HUES6 (cell line): Measurements from ENCODE around the gene ADGRG6.

ENCODE experiments used
- H3K27ac ChIP-seq: 2 replicates; pipeline ENCODE4 v1.7.0; 2013; ENCODE audit warnings: low read depth, mild to moderate bottlenecking, low read length, inconsistent platforms
- H3K27me3 ChIP-seq: 2 replicates; pipeline ENCODE4 v1.6.1; 2013; ENCODE audit warnings: low read length; ENCODE audit not compliant: control insufficient read depth, insufficient read depth
- H3K36me3 ChIP-seq: 2 replicates; pipeline ENCODE4 v1.6.1; 2013; ENCODE audit warnings: low read length; ENCODE audit not compliant: control insufficient read depth, insufficient read depth
- H3K4me1 ChIP-seq: 2 replicates; pipeline ENCODE4 v1.6.1; 2013; ENCODE audit warnings: low read length; ENCODE audit not compliant: control insufficient read depth, insufficient read depth
- H3K4me3 ChIP-seq: 2 replicates; pipeline ENCODE4 v1.5.1; 2013; ENCODE audit warnings: low read depth, low read length
- H3K9ac ChIP-seq: one replicate; pipeline ENCODE4 v1.6.1; 2013; ENCODE audit warnings: mild to moderate bottlenecking, low read length
- H3K9me3 ChIP-seq: 2 replicates; pipeline ENCODE4 v1.6.1; 2013; ENCODE audit warnings: low read depth, low read length; ENCODE audit not compliant: control insufficient read depth, insufficient read depth

ADGRG6 gene

GRCh38 chr6:142395266-142395665 is 93.5 kb downstream of the ADGRG6 start:
- Histone ChIP-seq H3K4me3 (no peak overlapping the region), H3K9me3 (no peaks in the 10 kb centered on the region), H3K27me3 (no peaks in the 10 kb centered on the region), H3K9ac (no peak overlapping the region), H3K27ac (no peak overlapping the region), H3K4me1 (peaks cover under 1% of the 10 kb centered on the region), H3K36me3 (no peaks in the 10 kb centered on the region)

DNA sequence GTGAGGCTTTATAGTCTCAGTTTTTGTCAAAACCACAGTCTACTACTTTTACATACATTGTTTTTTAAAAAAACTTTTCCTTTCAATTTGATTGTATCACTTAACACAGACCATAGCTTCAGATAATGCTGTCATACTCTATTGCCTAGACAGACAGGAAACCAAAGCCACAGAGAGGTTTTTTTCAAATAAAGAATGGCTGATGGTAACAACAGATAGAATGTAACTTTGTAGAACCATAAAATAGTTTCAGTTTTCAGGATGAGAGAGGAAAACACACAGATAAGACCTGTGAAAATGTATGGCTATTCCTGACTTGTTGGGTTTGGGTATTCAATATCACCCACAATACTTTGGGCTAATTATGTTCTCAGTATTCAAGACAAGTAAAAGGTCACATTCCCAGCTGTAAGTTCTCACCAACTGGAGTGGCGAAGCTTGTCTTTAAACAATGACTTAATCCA is 94.0 kb downstream of the ADGRG6 start:
- H3K9me3 ChIP-seq: no peaks in the 10 kb centered on the region
- no peak overlapping the region for H3K4me3 ChIP-seq
- no peak overlapping the region for H3K27ac ChIP-seq
- no peaks in the 10 kb centered on the region for H3K27me3 ChIP-seq
- H3K36me3 ChIP-seq: no peaks in the 10 kb centered on the region
- H3K4me1 ChIP-seq: peaks cover 6% of the 10 kb centered on the region
- H3K9ac ChIP-seq: no peak overlapping the region

DNA sequence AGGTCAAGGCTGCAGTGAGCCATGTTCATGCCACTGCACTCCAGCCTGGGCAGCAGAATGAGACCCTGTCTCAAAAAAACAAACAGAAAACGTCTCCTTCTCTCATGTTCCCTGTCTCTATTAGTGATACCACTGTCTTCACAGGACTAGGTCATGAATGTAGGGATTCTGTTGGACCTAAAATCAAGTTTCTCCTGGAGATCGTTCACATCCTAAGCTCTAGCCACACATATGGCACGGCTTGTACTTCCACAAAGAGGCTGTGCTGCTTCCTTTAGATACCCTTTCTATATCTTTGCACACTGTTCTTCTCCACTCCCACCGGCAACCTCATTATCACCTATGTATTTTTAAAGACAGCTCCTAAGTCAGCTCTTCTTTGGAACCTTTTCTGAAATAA is 96.5 kb downstream of the ADGRG6 start:
- H3K36me3 ChIP-seq: no peaks in the 10 kb centered on the region
- no peak overlapping the region for H3K27ac ChIP-seq
- H3K4me3 ChIP-seq: no peak overlapping the region
- H3K27me3 ChIP-seq: no peaks in the 10 kb centered on the region
- H3K4me1 ChIP-seq: peaks cover 11% of the 10 kb centered on the region
- no peak overlapping the region for H3K9ac ChIP-seq
- H3K9me3 ChIP-seq: no peaks in the 10 kb centered on the region

DNA sequence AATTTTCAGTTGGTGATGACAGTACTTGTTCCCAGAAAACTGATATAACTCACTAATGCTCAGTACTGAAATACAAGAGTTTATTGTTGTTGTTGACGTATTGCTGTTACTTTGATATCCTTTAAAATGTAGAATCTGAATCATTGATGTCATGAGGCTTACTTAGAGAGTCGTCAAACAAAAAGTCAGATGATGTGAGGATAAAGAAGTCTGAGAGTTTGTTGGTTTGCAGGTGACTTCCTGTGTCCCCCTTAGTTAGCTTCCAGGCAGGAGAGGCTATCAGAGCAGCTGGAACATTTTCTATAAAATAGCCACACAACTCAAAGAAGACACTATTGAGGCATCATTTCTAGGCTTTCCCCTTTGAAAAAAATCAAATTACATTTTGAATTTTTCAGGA is 97.9 kb downstream of the ADGRG6 start:
- H3K9ac ChIP-seq: no peak overlapping the region
- H3K4me3 ChIP-seq: no peak overlapping the region
- H3K27me3 ChIP-seq: no peaks in the 10 kb centered on the region
- H3K4me1 ChIP-seq: peaks cover 11% of the 10 kb centered on the region
- no peaks in the 10 kb centered on the region for H3K9me3 ChIP-seq
- no peaks in the 10 kb centered on the region for H3K36me3 ChIP-seq
- no peak overlapping the region for H3K27ac ChIP-seq

DNA sequence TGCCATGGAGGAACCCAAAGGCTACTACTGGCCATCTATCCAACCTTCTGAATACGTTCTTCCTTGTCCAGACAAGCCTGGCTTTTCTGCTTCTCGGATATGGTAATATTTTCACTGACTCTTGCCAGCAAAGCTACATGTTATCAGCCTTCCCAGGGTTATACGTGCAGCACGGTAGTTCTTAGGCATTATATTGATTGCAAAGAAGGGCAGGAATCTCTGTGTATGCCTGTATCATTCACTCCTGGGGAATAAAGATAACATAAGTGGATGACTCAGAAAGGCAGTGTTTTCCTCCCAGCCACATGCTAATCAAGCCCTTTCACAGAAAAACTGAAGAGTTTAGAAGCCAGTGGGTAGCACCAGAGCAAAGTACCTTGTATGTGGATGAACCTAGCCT is 98.7 kb downstream of the ADGRG6 start:
- no peaks in the 10 kb centered on the region for H3K27me3 ChIP-seq
- H3K9ac ChIP-seq: no peak overlapping the region
- H3K36me3 ChIP-seq: no peaks in the 10 kb centered on the region
- H3K4me1 ChIP-seq: peaks cover 11% of the 10 kb centered on the region
- H3K9me3 ChIP-seq: no peaks in the 10 kb centered on the region
- no peak overlapping the region for H3K4me3 ChIP-seq
- no peak overlapping the region for H3K27ac ChIP-seq

- H3K4me1 ChIP-seq: peaks cover 11% of the 10 kb centered on the region
- no peaks in the 10 kb centered on the region for H3K36me3 ChIP-seq
- no peak overlapping the region for H3K9ac ChIP-seq
- no peak overlapping the region for H3K4me3 ChIP-seq
- no peak overlapping the region for H3K27ac ChIP-seq
- no peaks in the 10 kb centered on the region for H3K9me3 ChIP-seq
- H3K27me3 ChIP-seq: no peaks in the 10 kb centered on the region
Measured at GRCh38 chr6:142401838-142402237, 100.0 kb downstream of the ADGRG6 start.

GRCh38 chr6:142404751-142405150 is 102.9 kb downstream of the ADGRG6 start:
- Histone ChIP-seq H3K27me3 (no peaks in the 10 kb centered on the region), H3K4me1 (peaks cover 11% of the 10 kb centered on the region), H3K9me3 (no peaks in the 10 kb centered on the region), H3K9ac (no peak overlapping the region), H3K36me3 (no peaks in the 10 kb centered on the region), H3K27ac (no peak overlapping the region), H3K4me3 (no peak overlapping the region)

GRCh38 chr6:142406131-142406530 is 104.3 kb downstream of the ADGRG6 start:
- peaks cover 5% of the 10 kb centered on the region for H3K4me1 ChIP-seq
- H3K27me3 ChIP-seq: no peaks in the 10 kb centered on the region
- no peak overlapping the region for H3K27ac ChIP-seq
- H3K36me3 ChIP-seq: no peaks in the 10 kb centered on the region
- H3K9me3 ChIP-seq: no peaks in the 10 kb centered on the region
- no peak overlapping the region for H3K9ac ChIP-seq
- no peak overlapping the region for H3K4me3 ChIP-seq

- Histone ChIP-seq H3K36me3 (no peaks in the 10 kb centered on the region), H3K9ac (no peak overlapping the region), H3K4me1 (peaks cover 9% of the 10 kb centered on the region; the same call in 1 of the 2 replicates), H3K9me3 (no peaks in the 10 kb centered on the region), H3K4me3 (no peak overlapping the region), H3K27me3 (no peaks in the 10 kb centered on the region), H3K27ac (no peak overlapping the region)
Measured at GRCh38 chr6:142407685-142408273, 106.0 kb downstream of the ADGRG6 start.

DNA sequence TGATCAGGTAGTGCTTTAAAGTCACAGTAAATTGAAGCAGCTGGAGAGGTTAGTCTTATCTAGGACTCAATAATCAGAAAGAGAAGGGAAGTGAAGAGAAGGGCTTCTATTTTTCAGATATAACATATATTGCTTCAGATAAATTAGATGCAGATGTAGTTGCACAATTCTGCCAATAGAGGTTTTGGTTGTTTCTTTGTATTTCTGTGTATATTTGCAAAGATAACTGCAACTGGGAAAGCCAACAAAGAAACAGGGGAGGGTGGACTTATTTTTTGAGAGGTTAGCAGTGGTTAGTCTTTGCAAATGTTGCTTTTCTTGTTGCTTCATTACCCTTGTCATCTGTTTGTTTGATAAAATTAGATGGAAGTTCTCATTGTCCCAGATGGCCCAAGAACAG is 106.6 kb downstream of the ADGRG6 start:
- H3K36me3 ChIP-seq: no peaks in the 10 kb centered on the region
- H3K9ac ChIP-seq: no peak overlapping the region
- H3K4me3 ChIP-seq: no peak overlapping the region
- no peaks in the 10 kb centered on the region for H3K27me3 ChIP-seq
- no peaks in the 10 kb centered on the region for H3K9me3 ChIP-seq
- H3K27ac ChIP-seq: no peak overlapping the region
- peaks cover 9% of the 10 kb centered on the region; the same call in 1 of the 2 replicates for H3K4me1 ChIP-seq

GRCh38 chr6:142409794-142410193 is 108.0 kb downstream of the ADGRG6 start:
- Histone ChIP-seq H3K27me3 (no peaks in the 10 kb centered on the region), H3K36me3 (no peaks in the 10 kb centered on the region), H3K9me3 (no peaks in the 10 kb centered on the region), H3K4me1 (peaks cover 13% of the 10 kb centered on the region; the same call in 1 of the 2 replicates), H3K9ac (no peak overlapping the region), H3K27ac (no peak overlapping the region), H3K4me3 (no peak overlapping the region)
